H1 (cell line): ENCODE results near the gene NR2F6. TPM values are rescaled to one million over a fixed set of nuclear protein-coding genes. Genes with fewer than 3 reads are reported as not detected.

Experiments used
- polyA plus RNA-seq, 7 experiments: library from polyadenylated mRNA; depleted of rRNA in 3 of 7; stranded (reverse) in 5 of 7; unstranded in 2 of 7; fragments of >200 nt in 5 of 7; fragments of 200-250 nt in 2 of 7; gene quantifications; 1 replicate in 5 of 7; 2 replicates in 1 of 7; 4 replicates in 1 of 7; pipeline versions ENCODE4 v1.2.1 to v1.2.3, GENCODE V29; 2011 to 2013; ENCODE audit warnings: missing spikeins in 2 of 7, mixed read lengths in 2 of 7
- total RNA-seq: library from RNA; stranded (reverse); fragmentation: NEBNext Ultra II Directional; extraction: Animal tissue kit (Norgen Biotek cat#: 25700); gene quantifications from 2 replicates; pipeline ENCODE4 v1.2.1, GENCODE V29; 2021
- TF ChIP-seq, protein P1 (sequence below): fragments of 300-600 bp; sonication (generic); IDR thresholded peaks from 2 replicates; pipeline ENCODE4 v1.7.1; 2012; ENCODE audit warnings: low read length, moderate library complexity, mild to moderate bottlenecking, inconsistent platforms; ENCODE audit not compliant: insufficient replicate concordance

Gene NR2F6
- total and polyA plus RNA-seq, 2 of the 8 experiments (the other 6 are each of a cell fraction or from before 2014, with no cell fraction given): 99.7 to 114 TPM

DNA sequence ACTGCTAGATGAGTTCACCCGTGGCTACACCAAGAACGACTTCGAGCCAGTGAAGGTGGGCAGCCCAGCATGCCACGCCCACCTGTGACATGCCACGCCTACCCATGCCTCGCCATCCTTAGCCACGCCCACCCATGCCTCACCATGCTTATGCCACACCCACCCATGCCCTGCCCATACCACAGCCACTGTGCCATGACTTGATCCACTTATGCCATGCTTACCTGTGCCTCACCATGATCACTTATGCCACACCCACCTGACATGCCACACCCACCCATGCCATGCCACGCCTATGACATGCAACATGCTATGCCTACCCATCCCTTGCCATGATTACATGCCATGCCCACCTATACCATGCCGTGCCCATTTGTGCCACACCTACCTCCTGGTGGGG, 43.5 kb downstream of the NR2F6 start (continued):
- TF ChIP-seq, protein P1, sequence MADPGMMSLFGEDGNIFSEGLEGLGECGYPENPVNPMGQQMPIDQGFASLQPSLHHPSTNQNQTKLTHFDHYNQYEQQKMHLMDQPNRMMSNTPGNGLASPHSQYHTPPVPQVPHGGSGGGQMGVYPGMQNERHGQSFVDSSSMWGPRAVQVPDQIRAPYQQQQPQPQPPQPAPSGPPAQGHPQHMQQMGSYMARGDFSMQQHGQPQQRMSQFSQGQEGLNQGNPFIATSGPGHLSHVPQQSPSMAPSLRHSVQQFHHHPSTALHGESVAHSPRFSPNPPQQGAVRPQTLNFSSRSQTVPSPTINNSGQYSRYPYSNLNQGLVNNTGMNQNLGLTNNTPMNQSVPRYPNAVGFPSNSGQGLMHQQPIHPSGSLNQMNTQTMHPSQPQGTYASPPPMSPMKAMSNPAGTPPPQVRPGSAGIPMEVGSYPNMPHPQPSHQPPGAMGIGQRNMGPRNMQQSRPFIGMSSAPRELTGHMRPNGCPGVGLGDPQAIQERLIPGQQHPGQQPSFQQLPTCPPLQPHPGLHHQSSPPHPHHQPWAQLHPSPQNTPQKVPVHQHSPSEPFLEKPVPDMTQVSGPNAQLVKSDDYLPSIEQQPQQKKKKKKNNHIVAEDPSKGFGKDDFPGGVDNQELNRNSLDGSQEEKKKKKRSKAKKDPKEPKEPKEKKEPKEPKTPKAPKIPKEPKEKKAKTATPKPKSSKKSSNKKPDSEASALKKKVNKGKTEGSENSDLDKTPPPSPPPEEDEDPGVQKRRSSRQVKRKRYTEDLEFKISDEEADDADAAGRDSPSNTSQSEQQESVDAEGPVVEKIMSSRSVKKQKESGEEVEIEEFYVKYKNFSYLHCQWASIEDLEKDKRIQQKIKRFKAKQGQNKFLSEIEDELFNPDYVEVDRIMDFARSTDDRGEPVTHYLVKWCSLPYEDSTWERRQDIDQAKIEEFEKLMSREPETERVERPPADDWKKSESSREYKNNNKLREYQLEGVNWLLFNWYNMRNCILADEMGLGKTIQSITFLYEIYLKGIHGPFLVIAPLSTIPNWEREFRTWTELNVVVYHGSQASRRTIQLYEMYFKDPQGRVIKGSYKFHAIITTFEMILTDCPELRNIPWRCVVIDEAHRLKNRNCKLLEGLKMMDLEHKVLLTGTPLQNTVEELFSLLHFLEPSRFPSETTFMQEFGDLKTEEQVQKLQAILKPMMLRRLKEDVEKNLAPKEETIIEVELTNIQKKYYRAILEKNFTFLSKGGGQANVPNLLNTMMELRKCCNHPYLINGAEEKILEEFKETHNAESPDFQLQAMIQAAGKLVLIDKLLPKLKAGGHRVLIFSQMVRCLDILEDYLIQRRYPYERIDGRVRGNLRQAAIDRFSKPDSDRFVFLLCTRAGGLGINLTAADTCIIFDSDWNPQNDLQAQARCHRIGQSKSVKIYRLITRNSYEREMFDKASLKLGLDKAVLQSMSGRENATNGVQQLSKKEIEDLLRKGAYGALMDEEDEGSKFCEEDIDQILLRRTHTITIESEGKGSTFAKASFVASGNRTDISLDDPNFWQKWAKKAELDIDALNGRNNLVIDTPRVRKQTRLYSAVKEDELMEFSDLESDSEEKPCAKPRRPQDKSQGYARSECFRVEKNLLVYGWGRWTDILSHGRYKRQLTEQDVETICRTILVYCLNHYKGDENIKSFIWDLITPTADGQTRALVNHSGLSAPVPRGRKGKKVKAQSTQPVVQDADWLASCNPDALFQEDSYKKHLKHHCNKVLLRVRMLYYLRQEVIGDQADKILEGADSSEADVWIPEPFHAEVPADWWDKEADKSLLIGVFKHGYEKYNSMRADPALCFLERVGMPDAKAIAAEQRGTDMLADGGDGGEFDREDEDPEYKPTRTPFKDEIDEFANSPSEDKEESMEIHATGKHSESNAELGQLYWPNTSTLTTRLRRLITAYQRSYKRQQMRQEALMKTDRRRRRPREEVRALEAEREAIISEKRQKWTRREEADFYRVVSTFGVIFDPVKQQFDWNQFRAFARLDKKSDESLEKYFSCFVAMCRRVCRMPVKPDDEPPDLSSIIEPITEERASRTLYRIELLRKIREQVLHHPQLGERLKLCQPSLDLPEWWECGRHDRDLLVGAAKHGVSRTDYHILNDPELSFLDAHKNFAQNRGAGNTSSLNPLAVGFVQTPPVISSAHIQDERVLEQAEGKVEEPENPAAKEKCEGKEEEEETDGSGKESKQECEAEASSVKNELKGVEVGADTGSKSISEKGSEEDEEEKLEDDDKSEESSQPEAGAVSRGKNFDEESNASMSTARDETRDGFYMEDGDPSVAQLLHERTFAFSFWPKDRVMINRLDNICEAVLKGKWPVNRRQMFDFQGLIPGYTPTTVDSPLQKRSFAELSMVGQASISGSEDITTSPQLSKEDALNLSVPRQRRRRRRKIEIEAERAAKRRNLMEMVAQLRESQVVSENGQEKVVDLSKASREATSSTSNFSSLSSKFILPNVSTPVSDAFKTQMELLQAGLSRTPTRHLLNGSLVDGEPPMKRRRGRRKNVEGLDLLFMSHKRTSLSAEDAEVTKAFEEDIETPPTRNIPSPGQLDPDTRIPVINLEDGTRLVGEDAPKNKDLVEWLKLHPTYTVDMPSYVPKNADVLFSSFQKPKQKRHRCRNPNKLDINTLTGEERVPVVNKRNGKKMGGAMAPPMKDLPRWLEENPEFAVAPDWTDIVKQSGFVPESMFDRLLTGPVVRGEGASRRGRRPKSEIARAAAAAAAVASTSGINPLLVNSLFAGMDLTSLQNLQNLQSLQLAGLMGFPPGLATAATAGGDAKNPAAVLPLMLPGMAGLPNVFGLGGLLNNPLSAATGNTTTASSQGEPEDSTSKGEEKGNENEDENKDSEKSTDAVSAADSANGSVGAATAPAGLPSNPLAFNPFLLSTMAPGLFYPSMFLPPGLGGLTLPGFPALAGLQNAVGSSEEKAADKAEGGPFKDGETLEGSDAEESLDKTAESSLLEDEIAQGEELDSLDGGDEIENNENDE: no peak
